HG03064 (cell line): ENCODE data around the gene CACNA1H.
"Not testable (repeated sequence)": the region's sequence is repeated elsewhere in the genome, so short reads cannot be mapped to it uniquely, and the experiment has no call there.

Source experiments
- ATAC-seq: cut with Tn5 transposase; IDR thresholded peaks from one replicate; pipeline ENCODE4 v1.9.1; 2021; ENCODE audit warnings: low read depth; ENCODE audit not compliant: unreplicated experiment

Gene CACNA1H

GRCh38 chr16:1241081-1241480 is 88.2 kb downstream of the CACNA1H start:
- not testable (repeated sequence) for ATAC-seq

- ATAC-seq, result not testable (repeated sequence)
These were observed 90.5 kb downstream of the CACNA1H start for GRCh38 chr16:1243363-1243762.

- not testable (repeated sequence) for ATAC-seq
These were observed 91.3 kb downstream of the CACNA1H start for GRCh38 chr16:1243907-1244850.

GRCh38 chr16:1244881-1245280 is 92.0 kb downstream of the CACNA1H start:
- no peak for ATAC-seq

GRCh38 chr16:1245452-1246020 is 92.6 kb downstream of the CACNA1H start:
- no peak for ATAC-seq

- ATAC-seq, result not testable (repeated sequence)
These were observed 95.1 kb downstream of the CACNA1H start for GRCh38 chr16:1247903-1248537.

GRCh38 chr16:1249031-1249755 is 96.3 kb downstream of the CACNA1H start:
- not testable (repeated sequence) for ATAC-seq

DNA sequence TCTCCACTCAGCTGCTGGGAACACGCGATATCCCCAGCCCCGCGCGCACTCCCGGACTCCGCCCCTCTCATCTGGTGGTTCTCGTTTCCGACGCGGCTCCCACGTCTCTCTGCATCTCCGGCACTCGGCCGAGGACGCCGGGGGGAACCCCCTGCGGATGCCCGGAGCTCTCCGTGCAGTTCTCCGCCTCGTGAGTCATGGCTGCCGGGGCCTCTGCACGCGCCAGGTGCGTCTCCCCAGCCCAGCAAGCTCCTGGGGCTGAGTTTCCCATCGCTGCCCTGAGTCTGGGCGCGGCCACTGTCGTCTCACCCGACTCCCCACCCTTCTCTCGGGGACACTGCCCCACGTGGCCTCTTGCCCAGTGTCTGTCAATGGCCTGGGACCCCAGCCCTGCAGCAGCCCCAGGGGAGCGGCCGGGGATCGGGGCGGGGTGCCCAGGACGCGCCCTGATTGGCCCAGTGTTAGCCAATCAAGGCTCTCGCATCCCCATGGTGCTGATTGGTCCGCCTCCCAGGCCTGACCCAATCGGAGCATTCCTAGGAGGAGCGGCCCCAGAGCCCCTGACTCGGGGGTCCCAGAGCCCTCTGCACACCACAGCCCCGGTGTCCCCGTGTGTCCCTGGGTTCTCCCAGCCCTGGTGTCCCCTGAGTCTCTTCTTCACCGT is 100.9 kb downstream of the CACNA1H start:
- ATAC-seq, result not testable (repeated sequence)

- not testable (repeated sequence) for ATAC-seq
These were observed 101.9 kb downstream of the CACNA1H start for GRCh38 chr16:1254821-1255220.

GRCh38 chr16:1255276-1256122 is 102.6 kb downstream of the CACNA1H start, which contains the start of gene TPSD1:
TPSD1 (plus strand) TSS chr16:1256069; CDS start chr16:1256281, 212 bp downstream.
- ATAC-seq, result not testable (repeated sequence)

DNA sequence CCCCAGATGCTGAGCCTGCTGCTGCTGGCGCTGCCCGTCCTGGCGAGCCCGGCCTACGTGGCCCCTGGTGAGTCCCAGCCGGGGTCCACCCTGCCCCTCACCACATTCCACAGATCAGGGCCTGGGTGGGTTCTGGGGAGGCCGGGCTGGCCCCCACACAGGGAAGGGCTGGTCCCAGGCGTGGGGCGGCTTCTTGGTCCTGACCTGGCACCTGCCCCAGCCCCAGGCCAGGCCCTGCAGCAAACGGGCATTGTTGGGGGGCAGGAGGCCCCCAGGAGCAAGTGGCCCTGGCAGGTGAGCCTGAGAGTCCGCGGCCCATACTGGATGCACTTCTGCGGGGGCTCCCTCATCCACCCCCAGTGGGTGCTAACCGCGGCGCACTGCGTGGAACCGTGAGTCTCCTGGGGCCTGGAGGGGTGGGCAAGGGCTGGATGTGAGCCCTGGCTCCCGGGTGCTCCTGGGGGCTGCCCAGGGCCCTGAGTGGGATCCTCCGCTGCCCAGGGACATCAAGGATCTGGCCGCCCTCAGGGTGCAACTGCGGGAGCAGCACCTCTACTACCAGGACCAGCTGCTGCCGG is 103.5 kb downstream of the CACNA1H start:
- ATAC-seq, result not testable (repeated sequence)

DNA sequence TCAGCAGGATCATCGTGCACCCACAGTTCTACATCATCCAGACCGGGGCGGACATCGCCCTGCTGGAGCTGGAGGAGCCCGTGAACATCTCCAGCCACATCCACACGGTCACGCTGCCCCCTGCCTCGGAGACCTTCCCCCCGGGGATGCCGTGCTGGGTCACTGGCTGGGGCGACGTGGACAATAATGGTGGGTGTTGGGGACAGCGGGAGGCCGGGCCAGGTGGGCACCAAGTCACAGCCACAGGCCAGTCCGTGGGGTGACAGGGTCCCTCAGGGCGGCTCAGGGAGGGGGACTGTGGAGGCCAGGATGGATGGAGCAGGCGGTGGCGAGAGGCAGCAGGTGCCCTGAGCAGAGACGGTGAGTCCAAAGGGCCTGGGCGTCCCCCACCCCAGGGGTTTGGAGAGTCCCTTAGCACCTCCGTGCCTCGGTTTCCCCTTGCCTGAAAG is 104.0 kb downstream of the CACNA1H start:
- ATAC-seq, result no peak

- no peak for ATAC-seq
These were observed 104.8 kb downstream of the CACNA1H start for GRCh38 chr16:1257561-1258224.

DNA sequence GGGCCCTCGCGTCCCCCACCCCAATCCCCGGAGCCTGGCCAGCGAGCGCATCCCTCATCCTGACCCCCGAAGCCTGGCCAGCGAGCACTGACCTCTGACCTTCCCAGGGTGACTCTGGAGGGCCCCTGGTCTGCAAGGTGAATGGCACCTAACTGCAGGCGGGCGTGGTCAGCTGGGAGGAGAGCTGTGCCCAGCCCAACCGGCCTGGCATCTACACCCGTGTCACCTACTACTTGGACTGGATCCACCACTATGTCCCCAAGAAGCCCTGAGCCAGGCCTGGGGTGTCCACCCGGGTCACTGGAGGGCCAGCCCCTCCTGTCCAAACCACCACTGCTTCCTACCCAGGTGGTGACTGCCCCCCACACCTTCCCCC is 105.3 kb downstream of the CACNA1H start:
- no peak for ATAC-seq

DNA sequence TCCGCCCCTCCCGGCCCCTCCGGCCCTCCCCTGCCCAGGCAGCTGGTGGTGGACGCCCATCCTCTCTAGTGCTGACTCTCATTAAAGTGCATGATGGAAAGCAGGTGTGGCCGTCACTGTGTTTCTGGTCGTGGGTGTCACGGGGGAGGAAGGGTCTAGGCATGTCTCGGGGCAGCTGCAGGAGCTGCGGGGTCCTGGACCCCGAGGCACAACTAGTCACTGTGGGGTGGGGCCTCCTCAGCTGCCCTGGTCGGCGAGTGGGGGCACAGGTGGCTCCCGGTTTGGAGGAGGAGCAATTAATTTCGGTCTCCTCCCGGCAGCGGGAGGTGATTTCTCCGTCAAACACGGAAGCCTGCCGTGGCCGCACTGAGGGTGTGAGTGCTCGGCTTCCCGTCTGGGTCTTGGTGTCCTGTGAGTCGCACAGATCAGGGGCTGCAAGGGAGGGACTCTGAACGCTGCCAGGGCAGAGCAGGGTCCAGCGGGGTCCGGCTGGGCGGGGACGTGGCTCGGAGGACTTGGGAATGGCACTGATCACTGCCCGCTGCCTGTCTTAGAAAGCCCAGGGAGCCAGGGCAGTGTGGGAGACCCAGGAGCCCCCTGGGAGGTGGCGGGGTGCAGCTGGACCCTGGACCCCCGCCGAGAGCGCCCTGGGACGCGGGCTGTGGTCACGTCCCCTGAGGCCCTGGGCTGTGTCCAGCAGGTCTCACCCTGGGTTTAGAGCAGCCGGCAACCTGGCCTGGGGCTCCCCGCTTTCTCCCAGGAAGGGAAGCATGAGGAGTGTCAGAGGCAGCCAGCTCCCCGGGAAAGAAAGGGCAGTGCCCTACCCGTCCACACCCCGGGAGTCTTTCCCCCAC is 106.2 kb downstream of the CACNA1H start:
- no peak for ATAC-seq

DNA sequence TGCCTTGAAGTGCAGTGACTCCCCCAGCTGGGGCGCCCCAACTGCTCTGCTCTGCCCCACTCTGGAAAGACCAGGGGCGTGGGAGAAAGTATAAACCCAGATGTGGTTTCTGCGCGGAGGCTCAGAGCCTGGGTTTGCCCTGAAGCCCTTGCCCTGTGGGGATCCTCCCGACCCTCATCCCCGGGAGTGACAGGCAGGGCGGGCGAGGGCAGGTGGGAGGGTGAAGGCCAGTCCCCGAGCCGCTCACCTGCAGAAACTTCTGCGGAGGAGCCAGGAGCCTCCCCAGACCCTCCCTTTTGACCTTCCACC is 106.8 kb downstream of the CACNA1H start:
- ATAC-seq, result no peak

- no peak for ATAC-seq
These were observed 107.3 kb downstream of the CACNA1H start for GRCh38 chr16:1260101-1260680.
